HEK293 (cell line): Measurements from ENCODE around the gene AGAP5.
"Not testable (repeated sequence)": the region's sequence is repeated elsewhere in the genome, so short reads cannot be mapped to it uniquely, and the experiment has no call there.

Experiments used
- GFI1B ChIP-seq: fragments of 450-650 bp; formaldehyde crosslinking; IDR thresholded peaks from 2 replicates; pipeline ENCODE4 v1.5.1; 2016; ENCODE audit warnings: missing biosample characterization, missing genetic modification characterization
- SP2 ChIP-seq: fragments of 450-650 bp; formaldehyde crosslinking; IDR thresholded peaks from 2 replicates; pipeline ENCODE4 v1.5.1; 2016; ENCODE audit warnings: missing biosample characterization, missing genetic modification characterization
- TCF7L2 ChIP-seq: IDR thresholded peaks from 2 replicates; pipeline ENCODE4 v1.6.1; 2011; ENCODE audit warnings: low read depth, mild to moderate bottlenecking, inconsistent platforms, low read length, moderate library complexity, borderline replicate concordance
- ZNF239 ChIP-seq: fragments of 450-650 bp; formaldehyde crosslinking; IDR thresholded peaks from 2 replicates; pipeline ENCODE4 v1.5.1; 2016; ENCODE audit warnings: missing biosample characterization, missing genetic modification characterization
- ZNF660 ChIP-seq: fragments of 450-650 bp; IDR thresholded peaks from 2 replicates; pipeline ENCODE4 v1.5.1; 2018; ENCODE audit warnings: missing biosample characterization, mild to moderate bottlenecking, missing genetic modification characterization
- ZNF792 ChIP-seq: fragments of 450-650 bp; formaldehyde crosslinking; IDR thresholded peaks from 2 replicates; pipeline ENCODE4 v1.5.1; 2016; ENCODE audit warnings: missing biosample characterization, missing genetic modification characterization
- ZSCAN16 ChIP-seq: fragments of 450-650 bp; formaldehyde crosslinking; IDR thresholded peaks from 2 replicates; pipeline ENCODE4 v1.5.1; 2016; ENCODE audit warnings: missing biosample characterization, missing genetic modification characterization
- TF ChIP-seq, protein P1 (sequence below): fragments of 450-650 bp; formaldehyde crosslinking; IDR thresholded peaks from 2 replicates; pipeline ENCODE4 v1.5.1; 2016; ENCODE audit warnings: missing biosample characterization, missing genetic modification characterization
- TF ChIP-seq, protein P2 (sequence below): fragments of 450-650 bp; formaldehyde crosslinking; IDR thresholded peaks from 2 replicates; pipeline ENCODE4 v1.5.1; 2016; ENCODE audit warnings: missing biosample characterization, missing genetic modification characterization

DNA sequence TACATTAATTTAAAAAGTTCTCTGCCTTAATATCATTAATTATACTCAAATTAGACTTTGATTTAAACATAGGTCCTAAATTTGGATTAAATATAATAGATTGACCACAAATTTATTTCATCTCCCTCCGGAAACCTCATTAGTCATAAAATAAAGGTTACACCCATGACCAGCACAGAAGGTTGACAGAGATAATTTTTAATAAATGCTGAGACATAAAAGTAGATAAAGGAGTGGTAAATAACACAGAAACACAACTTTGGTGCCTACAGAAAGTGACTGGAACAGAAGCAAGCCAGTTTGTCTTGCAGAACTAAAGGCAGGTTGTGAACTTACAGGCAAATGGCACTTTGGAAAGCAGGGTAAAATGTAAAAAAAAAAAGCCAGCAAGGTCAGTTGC lies 10.3 kb downstream of the AGAP5 start:
- TF ChIP-seq, protein P1, sequence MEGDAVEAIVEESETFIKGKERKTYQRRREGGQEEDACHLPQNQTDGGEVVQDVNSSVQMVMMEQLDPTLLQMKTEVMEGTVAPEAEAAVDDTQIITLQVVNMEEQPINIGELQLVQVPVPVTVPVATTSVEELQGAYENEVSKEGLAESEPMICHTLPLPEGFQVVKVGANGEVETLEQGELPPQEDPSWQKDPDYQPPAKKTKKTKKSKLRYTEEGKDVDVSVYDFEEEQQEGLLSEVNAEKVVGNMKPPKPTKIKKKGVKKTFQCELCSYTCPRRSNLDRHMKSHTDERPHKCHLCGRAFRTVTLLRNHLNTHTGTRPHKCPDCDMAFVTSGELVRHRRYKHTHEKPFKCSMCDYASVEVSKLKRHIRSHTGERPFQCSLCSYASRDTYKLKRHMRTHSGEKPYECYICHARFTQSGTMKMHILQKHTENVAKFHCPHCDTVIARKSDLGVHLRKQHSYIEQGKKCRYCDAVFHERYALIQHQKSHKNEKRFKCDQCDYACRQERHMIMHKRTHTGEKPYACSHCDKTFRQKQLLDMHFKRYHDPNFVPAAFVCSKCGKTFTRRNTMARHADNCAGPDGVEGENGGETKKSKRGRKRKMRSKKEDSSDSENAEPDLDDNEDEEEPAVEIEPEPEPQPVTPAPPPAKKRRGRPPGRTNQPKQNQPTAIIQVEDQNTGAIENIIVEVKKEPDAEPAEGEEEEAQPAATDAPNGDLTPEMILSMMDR (tag by site-specific recombination): not testable (repeated sequence)
- not testable (repeated sequence) for TF ChIP-seq ZSCAN16 (tag by site-specific recombination); GFI1B; TCF7L2; SP2 (tag by site-specific recombination); ZNF660; ZNF239 (tag by site-specific recombination); ZNF792 (tag by site-specific recombination)
- TF ChIP-seq, protein P2, sequence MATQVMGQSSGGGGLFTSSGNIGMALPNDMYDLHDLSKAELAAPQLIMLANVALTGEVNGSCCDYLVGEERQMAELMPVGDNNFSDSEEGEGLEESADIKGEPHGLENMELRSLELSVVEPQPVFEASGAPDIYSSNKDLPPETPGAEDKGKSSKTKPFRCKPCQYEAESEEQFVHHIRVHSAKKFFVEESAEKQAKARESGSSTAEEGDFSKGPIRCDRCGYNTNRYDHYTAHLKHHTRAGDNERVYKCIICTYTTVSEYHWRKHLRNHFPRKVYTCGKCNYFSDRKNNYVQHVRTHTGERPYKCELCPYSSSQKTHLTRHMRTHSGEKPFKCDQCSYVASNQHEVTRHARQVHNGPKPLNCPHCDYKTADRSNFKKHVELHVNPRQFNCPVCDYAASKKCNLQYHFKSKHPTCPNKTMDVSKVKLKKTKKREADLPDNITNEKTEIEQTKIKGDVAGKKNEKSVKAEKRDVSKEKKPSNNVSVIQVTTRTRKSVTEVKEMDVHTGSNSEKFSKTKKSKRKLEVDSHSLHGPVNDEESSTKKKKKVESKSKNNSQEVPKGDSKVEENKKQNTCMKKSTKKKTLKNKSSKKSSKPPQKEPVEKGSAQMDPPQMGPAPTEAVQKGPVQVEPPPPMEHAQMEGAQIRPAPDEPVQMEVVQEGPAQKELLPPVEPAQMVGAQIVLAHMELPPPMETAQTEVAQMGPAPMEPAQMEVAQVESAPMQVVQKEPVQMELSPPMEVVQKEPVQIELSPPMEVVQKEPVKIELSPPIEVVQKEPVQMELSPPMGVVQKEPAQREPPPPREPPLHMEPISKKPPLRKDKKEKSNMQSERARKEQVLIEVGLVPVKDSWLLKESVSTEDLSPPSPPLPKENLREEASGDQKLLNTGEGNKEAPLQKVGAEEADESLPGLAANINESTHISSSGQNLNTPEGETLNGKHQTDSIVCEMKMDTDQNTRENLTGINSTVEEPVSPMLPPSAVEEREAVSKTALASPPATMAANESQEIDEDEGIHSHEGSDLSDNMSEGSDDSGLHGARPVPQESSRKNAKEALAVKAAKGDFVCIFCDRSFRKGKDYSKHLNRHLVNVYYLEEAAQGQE: not testable (repeated sequence)
